ENCODE measurements around the gene C1orf216.
"Not testable (repeated sequence)": the region's sequence is repeated elsewhere in the genome, so short reads cannot be mapped to it uniquely, and the experiment has no call there.

The C1orf216 gene

GRCh38 chr1:35706846-35707600 is 11.7 kb downstream of the C1orf216 start:
- DNase-seq (ENCODE audit: low spot score): no peak

DNA sequence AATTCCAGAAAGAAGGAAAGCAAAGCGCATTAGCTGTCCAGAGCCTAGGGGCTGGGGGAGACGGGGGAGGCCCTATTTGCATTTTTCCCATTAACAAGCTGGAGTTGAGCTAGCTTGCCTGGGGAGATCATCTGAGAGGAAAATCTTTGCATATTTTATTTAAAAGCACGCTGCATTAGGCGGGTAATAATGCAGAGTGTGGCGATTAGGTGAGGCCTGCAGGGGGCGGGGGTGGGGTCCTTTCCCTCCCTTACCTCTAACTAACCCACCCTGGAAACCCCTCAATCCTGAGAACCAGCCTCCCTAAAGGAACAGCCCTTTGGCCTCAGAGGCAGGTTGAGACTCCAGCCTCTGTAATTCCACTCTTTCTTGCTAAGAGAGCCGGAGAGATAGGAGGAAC is 16.2 kb downstream of the C1orf216 start:
- DNase-seq (ENCODE audit: low spot score): no peak

GRCh38 chr1:35699152-35699551 is 19.5 kb downstream of the C1orf216 start:
- not testable (repeated sequence) for DNase-seq (ENCODE audit: low spot score)

DNA sequence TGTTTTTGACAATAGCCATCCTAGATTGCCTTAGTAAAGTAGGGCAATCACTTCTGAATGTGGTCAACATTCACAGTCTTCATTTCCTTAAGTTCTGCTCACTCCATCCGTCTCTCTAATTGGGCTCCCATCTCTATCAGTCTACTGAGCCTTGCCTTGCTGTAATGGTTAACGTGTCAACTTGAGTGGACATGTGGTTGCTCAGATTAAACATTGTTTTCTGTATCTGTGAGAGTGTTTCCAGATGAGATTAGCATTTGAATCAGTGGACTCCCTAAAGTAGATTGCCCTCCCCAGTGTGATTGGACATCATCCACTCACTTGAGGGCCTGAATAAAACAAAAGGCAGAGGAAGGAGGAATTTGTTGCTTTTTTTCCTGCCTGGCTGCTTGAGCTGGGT is 26.4 kb downstream of the C1orf216 start:
- DNase-seq (ENCODE audit: low spot score): no peak

- DNase-seq (ENCODE audit: low spot score): no peak
Observed at GRCh38 chr1:35691571-35692220, 27.0 kb downstream of the C1orf216 start.

GRCh38 chr1:35691080-35691479 is 27.6 kb downstream of the C1orf216 start:
- DNase-seq (ENCODE audit: low spot score): no peak

DNA sequence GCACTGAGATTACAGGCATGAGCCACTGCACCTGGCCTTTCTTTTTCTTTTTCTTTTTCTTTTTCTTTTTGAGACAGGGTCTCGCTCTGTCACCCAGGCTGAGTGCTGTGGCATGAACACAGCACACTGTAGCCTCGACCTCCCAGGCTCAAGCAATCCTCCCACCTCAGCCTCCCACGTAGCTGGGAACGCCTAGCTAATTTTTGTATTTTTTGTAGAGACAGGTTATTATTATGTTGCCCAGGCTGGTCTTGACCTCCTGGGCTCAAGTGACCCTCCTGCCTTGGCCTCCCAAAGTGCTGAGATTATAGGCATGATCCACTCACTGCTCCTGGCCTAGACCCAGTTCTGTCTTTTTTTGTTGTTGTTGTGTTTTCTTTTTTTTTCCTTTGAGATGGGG is 28.6 kb downstream of the C1orf216 start:
- not testable (repeated sequence) for DNase-seq (ENCODE audit: low spot score)

GRCh38 chr1:35688161-35688560 is 30.5 kb downstream of the C1orf216 start:
- no peak for DNase-seq (ENCODE audit: low spot score)

GRCh38 chr1:35683012-35683411 is 35.7 kb downstream of the C1orf216 start:
- DNase-seq (ENCODE audit: low spot score): no peak

DNA sequence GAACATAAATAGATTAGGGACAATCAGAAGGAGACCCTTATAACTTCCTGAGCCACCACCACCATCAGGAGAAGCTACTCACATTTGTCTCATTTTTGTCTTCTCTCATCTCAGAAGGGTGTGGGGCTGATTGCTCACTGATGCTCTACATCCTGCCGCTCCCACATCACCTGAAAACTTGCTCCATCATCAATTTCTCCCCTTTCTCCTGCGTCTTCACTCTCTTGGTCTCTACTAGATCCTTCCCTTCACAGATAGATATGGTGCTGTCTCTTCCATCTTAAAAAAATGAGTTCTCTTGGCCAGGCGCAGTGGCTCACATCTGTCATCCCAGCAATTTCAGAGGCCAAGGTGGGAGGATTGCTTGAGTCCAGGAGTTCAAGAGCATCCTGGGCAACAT is 38.4 kb downstream of the C1orf216 start:
- no peak for DNase-seq (ENCODE audit: low spot score)

DNA sequence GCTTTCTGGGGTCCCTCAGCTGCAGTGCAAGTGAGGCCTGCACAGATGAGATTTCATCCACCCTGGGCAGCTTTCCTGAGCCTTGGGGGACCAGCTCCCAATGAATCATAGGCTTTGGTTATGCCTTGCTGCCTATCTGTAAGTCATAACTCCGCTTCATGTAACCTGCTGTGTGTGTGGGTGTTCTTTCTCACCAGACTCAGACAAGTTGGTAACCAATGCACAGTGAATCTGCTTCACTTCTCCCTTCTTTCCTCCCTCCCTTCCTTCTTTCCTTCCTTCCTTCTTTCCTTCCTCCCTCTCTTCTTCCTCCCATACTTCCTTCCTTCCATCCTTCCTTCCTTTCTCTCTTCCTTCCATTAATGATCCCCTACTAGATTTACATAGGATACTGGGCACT is 42.9 kb downstream of the C1orf216 start:
- DNase-seq (ENCODE audit: low spot score): no peak

- DNase-seq (ENCODE audit: low spot score): no peak
Observed at GRCh38 chr1:35674111-35674510, 44.6 kb downstream of the C1orf216 start.

- DNase-seq (ENCODE audit: low spot score): no peak
Observed at GRCh38 chr1:35672116-35672515, 46.6 kb downstream of the C1orf216 start.

DNA sequence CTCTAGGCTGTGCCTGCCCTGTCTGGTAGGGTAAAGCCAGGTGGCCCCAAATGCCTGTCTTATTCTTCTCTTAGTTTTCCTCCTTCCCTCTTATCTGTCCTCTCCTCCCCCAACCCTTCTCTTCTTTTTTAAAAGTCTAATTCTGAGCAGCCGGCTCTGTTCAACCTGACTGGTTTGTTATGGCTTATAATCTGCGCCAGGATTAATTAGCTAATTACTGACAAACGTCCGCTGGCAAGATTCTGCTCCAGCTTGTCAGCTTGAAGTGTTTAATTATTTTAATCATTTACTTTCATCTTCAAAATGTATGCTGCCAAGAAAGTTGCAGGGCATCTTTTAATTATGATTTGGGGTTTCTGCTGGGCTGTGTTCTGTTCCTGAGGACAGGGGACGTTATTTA is 50.2 kb downstream of the C1orf216 start:
- DNase-seq (ENCODE audit: low spot score): no peak

- DNase-seq (ENCODE audit: low spot score): no peak
Observed at GRCh38 chr1:35666916-35667315, 51.8 kb downstream of the C1orf216 start.

GRCh38 chr1:35666216-35666615 is 52.5 kb downstream of the C1orf216 start:
- DNase-seq (ENCODE audit: low spot score): no peak

Data from AG08396 (cell line).